Calu3 (cell line): ENCODE results near the gene DGKG. TPM values are rescaled to one million over a fixed set of nuclear protein-coding genes. Genes with fewer than 3 reads are reported as not detected.

Experiments used
- BruUV-seq: library from RNA; stranded (reverse); fragments of 400-500 nt; replicated peaks from 2 replicates; lab custom pipeline; 2021; lab: Mats Ljungman, UMichigan
- CTCF ChIA-PET: fragments of 300-600 bp; sonication (Branson Sonifier 250); formaldehyde crosslinking; loops from one replicate; lab custom pipeline; 2022; ENCODE audit warnings: antibody characterized with exemption; lab: Charles Lee
- DNase-seq: peaks from one replicate; pipeline ENCODE4 v3.0.0; 2022
- H3K27ac Mint-ChIP-seq: one replicate; pipeline ENCODE4 v1.8.0; 2022; ENCODE audit warnings: mixed read lengths; ENCODE audit not compliant: unreplicated experiment
- H3K27me3 Mint-ChIP-seq: one replicate; pipeline ENCODE4 v1.8.0; 2022; ENCODE audit warnings: mixed read lengths; ENCODE audit not compliant: unreplicated experiment
- H3K36me3 Mint-ChIP-seq: one replicate; pipeline ENCODE4 v1.8.0; 2022; ENCODE audit warnings: mild to moderate bottlenecking, moderate library complexity, mixed read lengths; ENCODE audit not compliant: insufficient read depth, unreplicated experiment
- H3K4me1 Mint-ChIP-seq: one replicate; pipeline ENCODE4 v1.8.0; 2022; ENCODE audit warnings: mild to moderate bottlenecking, low read depth, mixed read lengths; ENCODE audit not compliant: unreplicated experiment
- H3K4me3 Mint-ChIP-seq: one replicate; pipeline ENCODE4 v1.8.0; 2022; ENCODE audit warnings: mild to moderate bottlenecking, low read depth, moderate library complexity, mixed read lengths; ENCODE audit not compliant: unreplicated experiment
- H3K9me3 Mint-ChIP-seq: one replicate; pipeline ENCODE4 v1.8.0; 2022; ENCODE audit warnings: low read depth, mixed read lengths; ENCODE audit not compliant: unreplicated experiment
- CTCF ChIP-seq: fragments of 200-600 bp; IDR thresholded peaks from one replicate; pipeline ENCODE4 v1.8.0; 2022; ENCODE audit warnings: antibody characterized with exemption; ENCODE audit not compliant: unreplicated experiment
- intact Hi-C: fragments of 100-400 bp; cut with micrococcal nuclease; formaldehyde crosslinking; loops from one replicate; pipeline ENCODE4 v1.10.0; 2022; ENCODE audit not compliant: unreplicated experiment
- total RNA-seq: library from RNA; stranded (reverse); gene quantifications from 2 replicates; pipeline ENCODE4 v1.2.3, GENCODE V29; 2022

The DGKG gene
- total RNA-seq, 1 experiment from 2014 or later, result 5.7 TPM

- H3K27ac Mint-ChIP-seq, result no peak overlapping the region
- no peaks in the 10 kb centered on the region for H3K36me3 Mint-ChIP-seq
- H3K27me3 Mint-ChIP-seq, result peaks cover 95% of the 10 kb centered on the region
- no peak for TF ChIP-seq CTCF
- no peaks in the 10 kb centered on the region for H3K9me3 Mint-ChIP-seq
- no TSS peak for BruUV-seq
- no peak overlapping the region for H3K4me3 Mint-ChIP-seq
- H3K4me1 Mint-ChIP-seq, result no peaks in the 10 kb centered on the region
- intact Hi-C loops, result no loop called here
- CTCF ChIA-PET, result no interaction called here
- DNase-seq, result no peak
These were observed 7.9 kb downstream of the DGKG start for GRCh38 chr3:186354100-186354499.

- no peaks in the 10 kb centered on the region for H3K4me1 Mint-ChIP-seq
- no peak overlapping the region for H3K27ac Mint-ChIP-seq
- BruUV-seq, result no TSS peak
- intact Hi-C loops, result no loop called here
- no peak overlapping the region for H3K4me3 Mint-ChIP-seq
- H3K9me3 Mint-ChIP-seq, result no peaks in the 10 kb centered on the region
- no peak for DNase-seq
- H3K36me3 Mint-ChIP-seq, result no peaks in the 10 kb centered on the region
- CTCF ChIA-PET, result interaction anchor here (0.5 kb wide), 1 partner anchor 168 kb away, joined by 4 read pairs; no protein-coding TSS in a partner anchor
- H3K27me3 Mint-ChIP-seq, result peaks cover 78% of the 10 kb centered on the region
- no peak for TF ChIP-seq CTCF
These were observed 9.7 kb downstream of the DGKG start for GRCh38 chr3:186352369-186352768.

GRCh38 chr3:186342197-186342596 lies 19.8 kb downstream of the DGKG start:
- TF ChIP-seq CTCF, result no peak
- H3K4me1 Mint-ChIP-seq, result no peaks in the 10 kb centered on the region

GRCh38 chr3:186340204-186340603 lies 21.8 kb downstream of the DGKG start:
- no TSS peak for BruUV-seq

More at GRCh38 chr3:186342197-186342596, 19.8 kb downstream of the DGKG start:
- H3K36me3 Mint-ChIP-seq, result no peaks in the 10 kb centered on the region
- H3K9me3 Mint-ChIP-seq, result no peaks in the 10 kb centered on the region
- H3K27me3 Mint-ChIP-seq, result peaks cover 68% of the 10 kb centered on the region
- no peak overlapping the region for H3K4me3 Mint-ChIP-seq
- DNase-seq, result no peak
- intact Hi-C loops, result no loop called here
- BruUV-seq, result no TSS peak
- no peak overlapping the region for H3K27ac Mint-ChIP-seq
- CTCF ChIA-PET, result no interaction called here

More at GRCh38 chr3:186340204-186340603, 21.8 kb downstream of the DGKG start:
- Mint-ChIP-seq H3K36me3 (no peaks in the 10 kb centered on the region), H3K4me1 (no peaks in the 10 kb centered on the region), H3K27ac (no peak overlapping the region), H3K9me3 (no peaks in the 10 kb centered on the region), H3K4me3 (no peak overlapping the region), H3K27me3 (peaks cover 88% of the 10 kb centered on the region)
- no peak for TF ChIP-seq CTCF
- CTCF ChIA-PET, result no interaction called here
- no peak for DNase-seq
- intact Hi-C loops, result no loop called here
